ENCODE measurements around the gene TRIM3. TPM values are rescaled to one million over a fixed set of nuclear protein-coding genes. Genes with fewer than 3 reads are reported as not detected.
A peak's percentile ranks its signal among the peaks of the same experiment; 100 is the strongest.

Gene TRIM3
- total RNA-seq, 2 experiments from 2014 or later = 3.8 to 4.2 TPM

- no peak within 1 kb of the TSS for H3K4me3 Mint-ChIP-seq
- H3K9me3 Mint-ChIP-seq (ENCODE audit: low read depth) = no peaks in the 10 kb centered on the region
- H3K27me3 Mint-ChIP-seq = no peaks in the 10 kb centered on the region
- no peaks in the 10 kb centered on the region for H3K4me1 Mint-ChIP-seq
- DNase-seq = no peak
- no peak for ATAC-seq
- ChIA-PET CTCF (interaction anchor here (0.6 kb wide), 1 partner anchor 112 kb away, joined by 3 read pairs; no protein-coding TSS in a partner anchor), POLR2A (no interaction called here)
- intact Hi-C loops (cut with DNase I, micrococcal nuclease) = no loop called here
- H3K27ac Mint-ChIP-seq = peak within 1 kb of the TSS; percentile 20
- H3K36me3 Mint-ChIP-seq (ENCODE audit: low read depth) = peaks cover 26% of the 10 kb centered on the region
Observed at GRCh38 chr11:6497069-6497839, 23.5 kb upstream of the TRIM3 start, which contains the start of gene DNHD1. DNHD1 (plus strand) TSS chr11:6497280; CDS start chr11:6498216, 936 bp downstream.

GRCh38 chr11:6489306-6489705 lies 15.6 kb upstream of the TRIM3 start:
- DNase-seq (no peak), ATAC-seq (no peak)
- Mint-ChIP-seq H3K9me3 (ENCODE audit: low read depth) (no peaks in the 10 kb centered on the region), H3K27ac (no peak overlapping the region), H3K36me3 (ENCODE audit: low read depth) (peaks cover 25% of the 10 kb centered on the region), H3K4me3 (no peak overlapping the region), H3K27me3 (no peaks in the 10 kb centered on the region), H3K4me1 (peaks cover 2% of the 10 kb centered on the region)
- ChIA-PET CTCF (interaction anchor here (0.6 to 2.4 kb wide), 6 partner anchors 10 to 429 kb away, joined by 3 to 10 read pairs (median 4); no protein-coding TSS in a partner anchor), POLR2A (no interaction called here)
- intact Hi-C loops (cut with DNase I, micrococcal nuclease) = loop anchor here in 1 of 2 experiments (10.0 kb wide), 1 partner anchor 1025 kb away; the partner anchor contains the start of gene PPFIBP2

GRCh38 chr11:6488821-6489220 lies 15.1 kb upstream of the TRIM3 start:
- no peak for ATAC-seq
- H3K27ac Mint-ChIP-seq = no peak overlapping the region
- intact Hi-C loops (cut with DNase I, micrococcal nuclease) = loop anchor here in 1 of 2 experiments (10.0 kb wide), 1 partner anchor 1026 kb away; the partner anchor contains the start of gene PPFIBP2
- H3K4me3 Mint-ChIP-seq = no peak overlapping the region
- H3K9me3 Mint-ChIP-seq (ENCODE audit: low read depth) = no peaks in the 10 kb centered on the region
- peaks cover 25% of the 10 kb centered on the region for H3K36me3 Mint-ChIP-seq (ENCODE audit: low read depth)
- no peaks in the 10 kb centered on the region for H3K27me3 Mint-ChIP-seq
- peaks cover 2% of the 10 kb centered on the region for H3K4me1 Mint-ChIP-seq
- POLR2A ChIA-PET = no interaction called here
- no peak for DNase-seq
- CTCF ChIA-PET = interaction anchor here (1.4 to 2.8 kb wide), 3 partner anchors 17 to 110 kb away, joined by 4 to 10 read pairs (median 9); no protein-coding TSS in a partner anchor

DNA sequence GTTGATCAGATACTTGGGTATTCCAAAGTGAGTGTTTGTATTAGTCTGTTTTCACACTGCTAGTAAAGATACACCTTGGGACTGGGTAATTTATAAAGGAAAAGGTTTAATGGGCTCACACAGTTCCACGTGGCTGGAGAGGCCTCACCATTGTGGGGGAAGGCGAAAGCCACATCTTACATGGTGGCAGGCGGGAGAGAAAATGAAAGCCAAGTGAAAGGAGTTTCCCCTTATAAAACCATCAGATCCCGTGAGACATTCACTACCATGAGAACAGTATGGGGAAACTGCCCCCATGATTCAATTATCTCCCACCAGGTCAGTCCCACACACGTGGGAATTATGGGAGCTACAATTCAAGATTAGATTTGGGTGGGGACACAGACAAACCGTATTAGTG lies 14.6 kb upstream of the TRIM3 start:
- POLR2A ChIA-PET = no interaction called here
- H3K36me3 Mint-ChIP-seq (ENCODE audit: low read depth) = peaks cover 27% of the 10 kb centered on the region
- no peaks in the 10 kb centered on the region for H3K9me3 Mint-ChIP-seq (ENCODE audit: low read depth)

GRCh38 chr11:6486938-6487337 lies 13.2 kb upstream of the TRIM3 start:
- no peaks in the 10 kb centered on the region for H3K27me3 Mint-ChIP-seq

More for the DNA sequence above, 14.6 kb upstream of the TRIM3 start:
- CTCF ChIA-PET = interaction anchor here (1.4 to 3.1 kb wide), 4 partner anchors 17 to 110 kb away, joined by 4 to 13 read pairs (median 10); no protein-coding TSS in a partner anchor
- H3K4me3 Mint-ChIP-seq = no peak overlapping the region
- DNase-seq = no peak
- H3K27me3 Mint-ChIP-seq = no peaks in the 10 kb centered on the region
- no peak for ATAC-seq
- no peak overlapping the region for H3K27ac Mint-ChIP-seq
- intact Hi-C loops (cut with DNase I, micrococcal nuclease) = loop anchor here in 1 of 2 experiments (10.0 kb wide), 1 partner anchor 1026 kb away; the partner anchor contains the start of gene PPFIBP2
- peaks cover 4% of the 10 kb centered on the region for H3K4me1 Mint-ChIP-seq

DNA sequence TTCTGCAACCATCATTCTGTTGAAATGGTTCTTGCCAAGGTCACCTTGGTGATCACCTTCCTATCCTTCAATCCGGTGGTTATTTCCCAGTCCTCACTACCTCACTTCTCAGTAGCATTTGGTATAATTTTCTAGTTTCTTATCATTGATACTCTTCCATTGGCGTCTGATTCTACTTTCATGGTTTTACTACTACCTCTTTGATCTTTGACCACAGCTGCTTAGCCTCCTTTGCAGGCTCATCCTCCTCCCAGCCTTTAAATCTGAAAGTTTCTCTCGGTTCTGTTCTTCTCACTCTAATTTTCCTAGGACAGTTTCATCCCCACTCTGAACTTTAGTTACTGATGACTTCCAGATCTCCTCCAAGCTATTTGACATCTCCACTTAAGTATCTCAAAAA lies 12.5 kb upstream of the TRIM3 start:
- CTCF ChIA-PET = interaction anchor here (0.6 to 3.1 kb wide), 5 partner anchors 19 to 197 kb away, joined by 4 to 13 read pairs (median 4); partner anchors contain the start of gene MRPL17

More at GRCh38 chr11:6486938-6487337, 13.2 kb upstream of the TRIM3 start:
- ATAC-seq = no peak
- DNase-seq = no peak
- H3K9me3 Mint-ChIP-seq (ENCODE audit: low read depth) = no peaks in the 10 kb centered on the region
- intact Hi-C loops (cut with DNase I, micrococcal nuclease) = loop anchor here (2.0 to 10.0 kb wide), 2 partner anchors 40 to 1028 kb away; partner anchors contain the start of gene PPFIBP2 (in 1 of the 2)
- CTCF ChIA-PET = interaction anchor here (1.0 to 3.1 kb wide), 5 partner anchors 19 to 326 kb away, joined by 3 to 13 read pairs (median 4); no protein-coding TSS in a partner anchor
- no peak overlapping the region for H3K27ac Mint-ChIP-seq
- POLR2A ChIA-PET = interaction anchor here (0.7 kb wide), 1 partner anchor 79 kb away, joined by 3 read pairs; no protein-coding TSS in a partner anchor
- peaks cover 29% of the 10 kb centered on the region for H3K36me3 Mint-ChIP-seq (ENCODE audit: low read depth)
- H3K4me3 Mint-ChIP-seq = no peak overlapping the region
- peaks cover 15% of the 10 kb centered on the region for H3K4me1 Mint-ChIP-seq

GRCh38 chr11:6485661-6486060 lies 11.9 kb upstream of the TRIM3 start:
- Mint-ChIP-seq H3K36me3 (ENCODE audit: low read depth) (peaks cover 27% of the 10 kb centered on the region), H3K27ac (no peak overlapping the region), H3K9me3 (ENCODE audit: low read depth) (no peaks in the 10 kb centered on the region), H3K4me3 (no peak overlapping the region), H3K4me1 (peaks cover 15% of the 10 kb centered on the region), H3K27me3 (no peaks in the 10 kb centered on the region)
- POLR2A ChIA-PET = interaction anchor here (0.7 kb wide), 1 partner anchor 44 kb away, joined by 3 read pairs; no protein-coding TSS in a partner anchor
- ATAC-seq = no peak
- intact Hi-C loops (cut with DNase I, micrococcal nuclease) = loop anchor here (2.0 to 10.0 kb wide), 2 partner anchors 41 to 1029 kb away; partner anchors contain the start of gene PPFIBP2 (in 1 of the 2)
- CTCF ChIA-PET = interaction anchor here (0.6 to 3.1 kb wide), 7 partner anchors 10 to 197 kb away, joined by 3 to 13 read pairs (median 4); partner anchors contain the start of gene MRPL17
- no peak for DNase-seq

More for the DNA sequence above, 12.5 kb upstream of the TRIM3 start:
- peaks cover 26% of the 10 kb centered on the region for H3K36me3 Mint-ChIP-seq (ENCODE audit: low read depth)
- no peak for DNase-seq
- no peak for ATAC-seq
- POLR2A ChIA-PET = interaction anchor here (0.7 kb wide), 1 partner anchor 79 kb away, joined by 3 read pairs; no protein-coding TSS in a partner anchor
- peaks cover 15% of the 10 kb centered on the region for H3K4me1 Mint-ChIP-seq
- intact Hi-C loops (cut with DNase I, micrococcal nuclease) = loop anchor here (2.0 to 10.0 kb wide), 2 partner anchors 41 to 1029 kb away; partner anchors contain the start of gene PPFIBP2 (in 1 of the 2)
- no peaks in the 10 kb centered on the region for H3K9me3 Mint-ChIP-seq (ENCODE audit: low read depth)
- no peaks in the 10 kb centered on the region for H3K27me3 Mint-ChIP-seq
- no peak overlapping the region for H3K27ac Mint-ChIP-seq
- no peak overlapping the region for H3K4me3 Mint-ChIP-seq

- H3K4me3 Mint-ChIP-seq = peak overlapping the region; percentile 80
- intact Hi-C loops (cut with DNase I, micrococcal nuclease) = loop anchor here (5.0 to 10.0 kb wide), 4 partner anchors 49 to 1032 kb away; partner anchors contain the start of genes APBB1 (in 1 of the 2) and PPFIBP2 (in 1 of the 2)
- peaks cover 22% of the 10 kb centered on the region for H3K36me3 Mint-ChIP-seq (ENCODE audit: low read depth)
- H3K27me3 Mint-ChIP-seq = no peaks in the 10 kb centered on the region
- peaks cover 30% of the 10 kb centered on the region for H3K4me1 Mint-ChIP-seq
- peak overlapping the region; percentile 92 for H3K27ac Mint-ChIP-seq
- ChIA-PET POLR2A (no interaction called here), CTCF (interaction anchor here (0.7 to 2.2 kb wide), 7 partner anchors 9 to 197 kb away, joined by 3 to 7 read pairs (median 3); no protein-coding TSS in a partner anchor)
- H3K9me3 Mint-ChIP-seq (ENCODE audit: low read depth) = no peaks in the 10 kb centered on the region
- ATAC-seq = no peak
- no peak for DNase-seq
Observed at GRCh38 chr11:6483015-6483414, 9.3 kb upstream of the TRIM3 start.

- ChIA-PET POLR2A (no interaction called here), CTCF (interaction anchor here (0.9 to 2.2 kb wide), 10 partner anchors 16 to 275 kb away, joined by 3 to 15 read pairs (median 4); no protein-coding TSS in a partner anchor)
- intact Hi-C loops (cut with DNase I, micrococcal nuclease) = loop anchor here (5.0 to 10.0 kb wide), 4 partner anchors 50 to 1032 kb away; partner anchors contain the start of genes APBB1 (in 1 of the 2) and PPFIBP2 (in 1 of the 2)
- DNase-seq = no peak
- Mint-ChIP-seq H3K27ac (peak overlapping the region; percentile 92), H3K4me3 (peak overlapping the region; percentile 80), H3K4me1 (peaks cover 30% of the 10 kb centered on the region), H3K27me3 (no peaks in the 10 kb centered on the region), H3K9me3 (ENCODE audit: low read depth) (no peaks in the 10 kb centered on the region), H3K36me3 (ENCODE audit: low read depth) (peaks cover 22% of the 10 kb centered on the region)
- no peak for ATAC-seq
Observed at GRCh38 chr11:6482441-6482840, 8.7 kb upstream of the TRIM3 start.

DNA sequence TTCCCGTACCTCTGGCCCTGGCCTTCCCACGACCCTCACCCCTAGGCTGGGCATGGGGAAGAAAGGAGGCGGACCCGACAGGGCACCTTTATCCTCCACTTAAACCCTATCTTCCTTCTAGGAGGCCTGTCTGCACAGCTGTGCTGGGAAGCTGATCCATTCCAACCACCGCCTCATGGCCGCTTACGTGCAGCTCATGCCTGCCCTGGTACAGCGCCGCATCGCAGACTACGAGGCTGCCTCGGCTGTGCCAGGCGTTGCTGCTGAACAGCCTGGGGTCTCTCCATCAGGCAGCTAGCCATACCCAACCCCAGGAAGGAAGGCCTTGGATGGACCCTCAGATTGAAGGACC lies 8.2 kb upstream of the TRIM3 start:
- ATAC-seq (peak; percentile 4), DNase-seq (peak; percentile 34)
- H3K9me3 Mint-ChIP-seq (ENCODE audit: low read depth) = no peaks in the 10 kb centered on the region
- H3K36me3 Mint-ChIP-seq (ENCODE audit: low read depth) = peaks cover 22% of the 10 kb centered on the region
- peaks cover 30% of the 10 kb centered on the region for H3K4me1 Mint-ChIP-seq
- peak overlapping the region; percentile 92 for H3K27ac Mint-ChIP-seq
- POLR2A ChIA-PET = interaction anchor here (0.7 to 1.3 kb wide), 7 partner anchors 9 to 248 kb away, joined by 3 to 6 read pairs (median 4); partner anchors contain the start of genes FHIP1B, MRPL17 and TAF10
- H3K4me3 Mint-ChIP-seq = peak overlapping the region; percentile 80
- CTCF ChIA-PET = interaction anchor here (0.6 to 2.2 kb wide), 18 partner anchors 13 to 477 kb away, joined by 3 to 15 read pairs (median 4); partner anchors contain the start of genes HPX and MRPL17
- H3K27me3 Mint-ChIP-seq = no peaks in the 10 kb centered on the region
- intact Hi-C loops (cut with DNase I, micrococcal nuclease) = loop anchor here (1.0 to 10.0 kb wide), 17 partner anchors 50 to 1033 kb away; partner anchors contain the start of genes APBB1 (in 2 of the 2), FHIP1B (in 2 of the 2), ILK (in 2 of the 2) and MRPL17 (in 2 of the 2)

Measured in activated CD4-positive, alpha-beta T cell treated with anti-CD3 and anti-CD28 coated beads for 36 hours (primary cell).